PFSK-1 (cell line): ENCODE results near the gene LRRC59.

Experiments
- FOXP2 ChIP-seq: optimal IDR thresholded peaks from 2 replicates; pipeline ENCODE3; 2011; ENCODE audit warnings: borderline replicate concordance, control low read depth, inconsistent platforms; ENCODE audit not compliant: insufficient read depth; ENCODE audit errors: extremely low read length, extremely low read depth
- POLR2AphosphoS5 ChIP-seq: IDR thresholded peaks from 2 replicates; pipeline ENCODE4 v1.6.1; 2012; ENCODE audit warnings: low read depth, mild to moderate bottlenecking, control low read depth, low read length, moderate library complexity
- SIN3A ChIP-seq: IDR thresholded peaks from 2 replicates; pipeline ENCODE4 v1.6.1; 2012; ENCODE audit warnings: mild to moderate bottlenecking, low read length, moderate library complexity, borderline replicate concordance; ENCODE audit not compliant: insufficient read depth
- TAF1 ChIP-seq: IDR thresholded peaks from 2 replicates; pipeline ENCODE4 v1.6.1; 2012; ENCODE audit warnings: low read length, control low read depth, borderline replicate concordance; ENCODE audit not compliant: insufficient read depth
- TF ChIP-seq, protein P1 (sequence below), 2 experiments: IDR thresholded peaks; 2 replicates each; pipeline versions ENCODE4 v1.6.1 to v1.8.0; 2011 to 2012; ENCODE audit warnings: low read depth in 2 of 2, low read length in 2 of 2, control low read depth in 1 of 2, inconsistent platforms in 1 of 2, mild to moderate bottlenecking in 1 of 2, moderate library complexity in 1 of 2; ENCODE audit not compliant: insufficient read depth in 1 of 2

The LRRC59 gene

DNA sequence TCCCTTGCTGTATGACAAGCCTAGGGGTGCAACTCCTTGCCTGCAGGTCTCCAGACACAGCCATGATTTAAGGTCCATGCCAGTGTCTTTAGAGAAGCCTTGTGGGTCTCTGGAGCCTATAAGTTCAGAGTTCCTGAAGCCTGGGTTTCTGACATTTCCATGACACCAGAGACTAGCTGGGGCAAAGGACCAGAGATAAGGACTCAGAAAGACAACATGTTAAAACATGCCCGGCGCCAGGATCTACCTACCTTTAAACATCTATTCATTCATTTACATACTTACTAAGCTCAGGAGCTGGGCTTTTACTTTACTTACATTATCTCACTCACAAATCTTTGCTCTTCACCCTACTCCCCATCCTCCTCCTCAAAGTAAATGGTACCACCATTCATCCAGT, 25.8 kb downstream of the LRRC59 start:
- TF ChIP-seq POLR2AphosphoS5 (no peak), FOXP2 (no peak), SIN3A (no peak), TAF1 (no peak)
- TF ChIP-seq, protein P1, sequence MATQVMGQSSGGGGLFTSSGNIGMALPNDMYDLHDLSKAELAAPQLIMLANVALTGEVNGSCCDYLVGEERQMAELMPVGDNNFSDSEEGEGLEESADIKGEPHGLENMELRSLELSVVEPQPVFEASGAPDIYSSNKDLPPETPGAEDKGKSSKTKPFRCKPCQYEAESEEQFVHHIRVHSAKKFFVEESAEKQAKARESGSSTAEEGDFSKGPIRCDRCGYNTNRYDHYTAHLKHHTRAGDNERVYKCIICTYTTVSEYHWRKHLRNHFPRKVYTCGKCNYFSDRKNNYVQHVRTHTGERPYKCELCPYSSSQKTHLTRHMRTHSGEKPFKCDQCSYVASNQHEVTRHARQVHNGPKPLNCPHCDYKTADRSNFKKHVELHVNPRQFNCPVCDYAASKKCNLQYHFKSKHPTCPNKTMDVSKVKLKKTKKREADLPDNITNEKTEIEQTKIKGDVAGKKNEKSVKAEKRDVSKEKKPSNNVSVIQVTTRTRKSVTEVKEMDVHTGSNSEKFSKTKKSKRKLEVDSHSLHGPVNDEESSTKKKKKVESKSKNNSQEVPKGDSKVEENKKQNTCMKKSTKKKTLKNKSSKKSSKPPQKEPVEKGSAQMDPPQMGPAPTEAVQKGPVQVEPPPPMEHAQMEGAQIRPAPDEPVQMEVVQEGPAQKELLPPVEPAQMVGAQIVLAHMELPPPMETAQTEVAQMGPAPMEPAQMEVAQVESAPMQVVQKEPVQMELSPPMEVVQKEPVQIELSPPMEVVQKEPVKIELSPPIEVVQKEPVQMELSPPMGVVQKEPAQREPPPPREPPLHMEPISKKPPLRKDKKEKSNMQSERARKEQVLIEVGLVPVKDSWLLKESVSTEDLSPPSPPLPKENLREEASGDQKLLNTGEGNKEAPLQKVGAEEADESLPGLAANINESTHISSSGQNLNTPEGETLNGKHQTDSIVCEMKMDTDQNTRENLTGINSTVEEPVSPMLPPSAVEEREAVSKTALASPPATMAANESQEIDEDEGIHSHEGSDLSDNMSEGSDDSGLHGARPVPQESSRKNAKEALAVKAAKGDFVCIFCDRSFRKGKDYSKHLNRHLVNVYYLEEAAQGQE (IDR thresholded peaks at IDR 0.05; ENCODE audit: insufficient read depth in 1 of 2, low read depth in 2 of 2, low read length in 2 of 2) = no peak

GRCh38 chr17:50370052-50370451, 27.3 kb downstream of the LRRC59 start:
- TF ChIP-seq SIN3A (no peak), FOXP2 (no peak), TAF1 (no peak), POLR2AphosphoS5 (no peak)
- TF ChIP-seq, protein P1 (IDR thresholded peaks at IDR 0.05; ENCODE audit: insufficient read depth in 1 of 2, low read depth in 2 of 2, low read length in 2 of 2) = no peak

GRCh38 chr17:50367401-50367800, 29.9 kb downstream of the LRRC59 start:
- TF ChIP-seq TAF1 = no peak
- TF ChIP-seq FOXP2 = no peak
- TF ChIP-seq SIN3A = no peak
- TF ChIP-seq, protein P1 (IDR thresholded peaks at IDR 0.05; ENCODE audit: insufficient read depth in 1 of 2, low read depth in 2 of 2, low read length in 2 of 2) = no peak
- no peak for TF ChIP-seq POLR2AphosphoS5

- TF ChIP-seq TAF1 = no peak
- TF ChIP-seq, protein P1 (IDR thresholded peaks at IDR 0.05; ENCODE audit: insufficient read depth in 1 of 2, low read depth in 2 of 2, low read length in 2 of 2) = no peak
- TF ChIP-seq FOXP2 = no peak
- TF ChIP-seq POLR2AphosphoS5 = no peak
- TF ChIP-seq SIN3A = no peak
Measured at GRCh38 chr17:50365649-50366393, 31.5 kb downstream of the LRRC59 start.

- no peak for TF ChIP-seq SIN3A
- TF ChIP-seq POLR2AphosphoS5 = no peak
- TF ChIP-seq TAF1 = no peak
- TF ChIP-seq FOXP2 = no peak
- TF ChIP-seq, protein P1 (IDR thresholded peaks at IDR 0.05; ENCODE audit: insufficient read depth in 1 of 2, low read depth in 2 of 2, low read length in 2 of 2) = no peak
Measured at GRCh38 chr17:50365165-50365564, 32.2 kb downstream of the LRRC59 start.
